OCI-LY7 (cell line): ENCODE data around the gene ARIH2. TPM values are rescaled to one million over a fixed set of nuclear protein-coding genes. Genes with fewer than 3 reads are reported as not detected.

ENCODE experiments used
- BruUV-seq: library from RNA; stranded (reverse); fragments of 400-500 nt; replicated peaks from 2 replicates; lab custom pipeline; 2021; lab: Mats Ljungman, UMichigan
- CTCF ChIA-PET: fragments of 300-600 bp; sonication (Branson Sonifier 250); formaldehyde crosslinking; loops from one replicate; lab custom pipeline; 2022; ENCODE audit warnings: antibody characterized with exemption; ENCODE audit not compliant: unreplicated experiment; lab: Charles Lee
- POLR2A ChIA-PET: fragments of 300-600 bp; sonication (Branson Sonifier 250); formaldehyde crosslinking; loops from one replicate; lab custom pipeline; 2022; ENCODE audit warnings: antibody characterized with exemption; lab: Charles Lee
- DNase-seq: peaks from one replicate; pipeline ENCODE4 v3.0.0-alpha.2; 2015; ENCODE audit warnings: low spot score
- H2AFZ ChIP-seq: fragments of 200-600 bp; sonication (generic), shearing (Covaris generic); 2 replicates; pipeline ENCODE4 v1.6.1; 2014; ENCODE audit warnings: mild to moderate bottlenecking, antibody characterized with exemption, low read length, moderate library complexity
- H3K27ac ChIP-seq: fragments of 200-600 bp; sonication (generic); 2 replicates; pipeline ENCODE4 v1.5.1; 2014; ENCODE audit warnings: mixed run types, low read depth, mild to moderate bottlenecking, moderate library complexity, low read length, inconsistent platforms; ENCODE audit not compliant: poor library complexity, severe bottlenecking
- H3K36me3 ChIP-seq: fragments of 200-600 bp; sonication (generic); 2 replicates; pipeline ENCODE4 v1.6.1; 2014; ENCODE audit warnings: mild to moderate bottlenecking, antibody characterized with exemption, low read length, moderate library complexity, mixed read lengths; ENCODE audit not compliant: insufficient read depth
- H3K4me1 ChIP-seq: fragments of 200-600 bp; sonication (generic); 2 replicates; pipeline ENCODE4 v1.5.1; 2014; ENCODE audit warnings: mild to moderate bottlenecking, low read length; ENCODE audit not compliant: insufficient read depth, poor library complexity, severe bottlenecking
- H3K4me2 ChIP-seq: fragments of 200-600 bp; sonication (generic); 2 replicates; pipeline ENCODE4 v1.6.1; 2014; ENCODE audit warnings: mild to moderate bottlenecking, low read length
- H3K4me3 ChIP-seq: fragments of 200-600 bp; sonication (generic); 2 replicates; pipeline ENCODE4 v1.5.1; 2014; ENCODE audit warnings: mild to moderate bottlenecking, low read depth, low read length; ENCODE audit not compliant: poor library complexity, severe bottlenecking
- H3K79me2 ChIP-seq: fragments of 200-600 bp; sonication (generic); 2 replicates; pipeline ENCODE4 v1.6.1; 2016; ENCODE audit warnings: low read depth, mild to moderate bottlenecking, low read length, moderate library complexity, mixed read lengths; ENCODE audit not compliant: insufficient read depth
- H3K9me2 ChIP-seq: fragments of 200-600 bp; sonication (generic); 2 replicates; pipeline ENCODE4 v1.6.1; 2016; ENCODE audit warnings: mild to moderate bottlenecking, low read length, mixed read lengths; ENCODE audit not compliant: insufficient read depth
- H3K9me3 ChIP-seq: fragments of 200-600 bp; sonication (generic); 2 replicates; pipeline ENCODE4 v1.6.1; 2014; ENCODE audit warnings: mild to moderate bottlenecking, mixed run types, low read length, mixed read lengths
- H4K20me1 ChIP-seq: fragments of 200-600 bp; sonication (generic); 2 replicates; pipeline ENCODE4 v1.6.1; 2014; ENCODE audit warnings: mild to moderate bottlenecking, antibody characterized with exemption, low read length, moderate library complexity, mixed read lengths; ENCODE audit not compliant: insufficient read depth
- EZH2phosphoT487 ChIP-seq: fragments of 200-600 bp; sonication (generic); IDR thresholded peaks from 2 replicates; pipeline ENCODE4 v1.6.1; 2018; ENCODE audit warnings: low read depth, borderline replicate concordance, mild to moderate bottlenecking, mixed run types, antibody characterized with exemption, low read length, moderate library complexity, mixed read lengths
- intact Hi-C: fragments of 100-400 bp; cut with micrococcal nuclease; formaldehyde crosslinking; loops from one replicate; pipeline ENCODE4 v1.10.0; 2022; ENCODE audit not compliant: unreplicated experiment
- total RNA-seq, 2 experiments: library from RNA; depleted of rRNA in 1 of 2; stranded (reverse); fragments of >200 nt in 1 of 2; shearing (Covaris generic) in 1 of 2; gene quantifications; 2 replicates each; pipeline ENCODE4 v1.2.3, GENCODE V29; 2014 to 2022
- TF ChIP-seq, protein P1 (sequence below): fragments of 200-600 bp; sonication (generic); conservative IDR thresholded peaks from 2 replicates; pipeline ENCODE4 v1.5.1; 2014; ENCODE audit warnings: mild to moderate bottlenecking, antibody characterized with exemption, low read length, moderate library complexity, mixed read lengths

Gene ARIH2
- total RNA-seq, 2 experiments from 2014 or later, result 124 to 131 TPM

DNA sequence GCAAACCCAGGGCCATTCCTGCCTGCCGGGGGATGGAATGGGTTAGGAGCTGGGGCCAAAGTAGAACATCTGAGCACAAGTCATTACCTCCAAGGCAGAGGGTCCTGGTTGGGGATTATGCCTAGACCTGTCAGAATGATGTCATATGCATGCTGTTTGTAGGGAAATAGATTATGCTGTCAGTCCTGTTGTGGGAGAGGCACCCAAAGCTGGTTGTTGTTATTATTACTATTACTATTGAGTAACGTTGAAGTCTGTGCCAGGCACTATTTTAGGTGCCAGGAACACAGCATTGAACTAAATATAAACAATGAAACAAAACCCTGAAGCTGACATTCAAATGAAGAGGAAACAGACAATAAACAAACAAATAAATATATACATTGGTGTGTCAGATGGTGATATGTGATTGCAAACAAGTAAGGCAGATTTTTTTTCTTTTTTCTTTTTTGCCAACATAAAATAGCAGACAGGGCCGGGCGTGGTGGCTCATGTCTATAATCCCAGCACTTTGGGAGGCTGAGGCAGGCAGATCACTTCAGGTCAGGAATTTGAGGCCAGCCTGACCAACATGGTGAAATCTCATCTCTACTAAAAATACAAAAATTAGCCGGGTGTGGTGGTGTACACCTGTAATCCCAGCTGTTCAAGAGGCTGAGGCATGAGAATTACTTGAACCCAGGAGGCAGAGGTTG, 73.4 kb downstream of the ARIH2 start:
- Histone ChIP-seq H3K36me3 (no peaks in the 10 kb centered on the region), H2AFZ (no peak overlapping the region), H3K4me2 (peak overlapping the region; percentile 97), H3K4me1 (peaks cover 27% of the 10 kb centered on the region), H3K9me3 (no peaks in the 10 kb centered on the region), H3K4me3 (peak overlapping the region; percentile 84), H3K79me2 (no peaks in the 10 kb centered on the region; the same call in 1 of the 2 replicates), H3K9me2 (no peaks in the 10 kb centered on the region), H3K27ac (no peak overlapping the region), H4K20me1 (no peaks in the 10 kb centered on the region)
- no peak for DNase-seq
- TSS peak; percentile 62 for BruUV-seq
- intact Hi-C loops, result loop anchor here (2.0 kb wide), 1 partner anchor 15 kb away; the partner anchor contains the start of gene WDR6
- POLR2A ChIA-PET, result interaction anchor here (0.6 to 2.0 kb wide), 6 partner anchors 15 to 437 kb away, joined by 3 to 7 read pairs (median 4); partner anchors contain the start of genes DALRD3, NDUFAF3 and WDR6
- CTCF ChIA-PET, result interaction anchor here (1.1 kb wide), 1 partner anchor 15 kb away, joined by 9 read pairs; the partner anchor contains the start of gene WDR6
- TF ChIP-seq, protein P1, sequence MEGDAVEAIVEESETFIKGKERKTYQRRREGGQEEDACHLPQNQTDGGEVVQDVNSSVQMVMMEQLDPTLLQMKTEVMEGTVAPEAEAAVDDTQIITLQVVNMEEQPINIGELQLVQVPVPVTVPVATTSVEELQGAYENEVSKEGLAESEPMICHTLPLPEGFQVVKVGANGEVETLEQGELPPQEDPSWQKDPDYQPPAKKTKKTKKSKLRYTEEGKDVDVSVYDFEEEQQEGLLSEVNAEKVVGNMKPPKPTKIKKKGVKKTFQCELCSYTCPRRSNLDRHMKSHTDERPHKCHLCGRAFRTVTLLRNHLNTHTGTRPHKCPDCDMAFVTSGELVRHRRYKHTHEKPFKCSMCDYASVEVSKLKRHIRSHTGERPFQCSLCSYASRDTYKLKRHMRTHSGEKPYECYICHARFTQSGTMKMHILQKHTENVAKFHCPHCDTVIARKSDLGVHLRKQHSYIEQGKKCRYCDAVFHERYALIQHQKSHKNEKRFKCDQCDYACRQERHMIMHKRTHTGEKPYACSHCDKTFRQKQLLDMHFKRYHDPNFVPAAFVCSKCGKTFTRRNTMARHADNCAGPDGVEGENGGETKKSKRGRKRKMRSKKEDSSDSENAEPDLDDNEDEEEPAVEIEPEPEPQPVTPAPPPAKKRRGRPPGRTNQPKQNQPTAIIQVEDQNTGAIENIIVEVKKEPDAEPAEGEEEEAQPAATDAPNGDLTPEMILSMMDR, result no peak
- TF ChIP-seq EZH2phosphoT487, result no peak

DNA sequence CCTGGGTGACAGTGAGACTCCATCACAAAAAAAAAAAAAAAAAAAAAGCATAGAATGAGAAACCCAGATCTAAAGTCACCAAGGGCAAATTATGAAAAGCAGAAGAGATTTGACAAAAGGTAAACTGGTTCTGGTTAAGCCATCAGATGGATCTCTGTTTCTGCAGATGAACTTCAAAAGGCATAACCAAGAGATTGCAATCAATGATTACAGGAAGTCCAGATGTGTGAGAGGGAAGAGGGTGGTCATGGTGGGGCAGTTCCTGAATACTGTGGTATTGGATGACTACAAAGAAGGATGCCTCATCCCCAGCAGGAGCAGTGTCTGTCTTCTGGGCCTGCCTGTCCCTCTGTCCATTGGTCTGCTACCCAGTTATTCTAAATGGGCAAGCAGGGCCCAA, 75.2 kb downstream of the ARIH2 start:
- H3K4me2 ChIP-seq, result no peak overlapping the region
- CTCF ChIA-PET, result no interaction called here
- no peaks in the 10 kb centered on the region for H4K20me1 ChIP-seq
- TF ChIP-seq, protein P1, result no peak
- no peak for TF ChIP-seq EZH2phosphoT487
- intact Hi-C loops, result no loop called here
- H3K36me3 ChIP-seq, result no peaks in the 10 kb centered on the region
- POLR2A ChIA-PET, result interaction anchor here (1.7 kb wide), 1 partner anchor 13 kb away, joined by 4 read pairs; the partner anchor contains the start of gene WDR6
- H3K9me2 ChIP-seq, result no peaks in the 10 kb centered on the region
- no peaks in the 10 kb centered on the region; the same call in 1 of the 2 replicates for H3K79me2 ChIP-seq
- no TSS peak for BruUV-seq
- H3K4me3 ChIP-seq, result no peak overlapping the region
- H3K4me1 ChIP-seq, result peaks cover 26% of the 10 kb centered on the region
- no peaks in the 10 kb centered on the region for H3K9me3 ChIP-seq
- no peak for DNase-seq
- H2AFZ ChIP-seq, result no peak overlapping the region
- H3K27ac ChIP-seq, result no peak overlapping the region

DNA sequence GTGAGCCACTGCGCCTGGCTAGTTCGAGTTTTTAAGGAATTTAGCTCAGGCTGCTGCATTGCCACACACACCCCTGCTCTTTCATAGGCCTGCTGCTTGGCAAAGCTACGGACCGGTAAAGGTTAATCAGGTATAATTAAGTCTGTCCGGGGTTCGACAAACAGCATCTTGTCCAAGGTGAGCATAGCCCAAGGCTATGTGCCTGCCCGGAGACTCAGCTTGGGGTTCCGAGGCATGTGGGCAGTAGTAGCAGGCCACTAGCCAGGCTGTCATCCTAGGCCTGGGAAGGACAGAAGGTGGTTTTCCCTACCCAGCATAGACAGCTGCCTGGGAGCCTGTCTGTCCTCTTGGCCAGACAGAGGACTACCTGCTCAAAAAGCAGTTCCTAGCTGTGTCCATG, 78.0 kb downstream of the ARIH2 start:
- BruUV-seq, result no TSS peak
- Histone ChIP-seq H2AFZ (no peak overlapping the region), H3K4me3 (no peak overlapping the region), H3K36me3 (no peaks in the 10 kb centered on the region), H3K9me3 (no peaks in the 10 kb centered on the region), H4K20me1 (no peaks in the 10 kb centered on the region), H3K4me2 (no peak overlapping the region), H3K4me1 (peaks cover 4% of the 10 kb centered on the region), H3K27ac (no peak overlapping the region), H3K79me2 (no peaks in the 10 kb centered on the region), H3K9me2 (no peaks in the 10 kb centered on the region)
- ChIA-PET POLR2A (interaction anchor here (0.6 to 1.1 kb wide), 2 partner anchors 11 to 13 kb away, joined by 4 read pairs; partner anchors contain the start of gene WDR6), CTCF (no interaction called here)
- TF ChIP-seq, protein P1, result no peak
- no peak for TF ChIP-seq EZH2phosphoT487
- DNase-seq, result no peak
- intact Hi-C loops, result no loop called here
